H1 (cell line): ENCODE measurements around the gene TCEANC2. TPM values are rescaled to one million over a fixed set of nuclear protein-coding genes. Genes with fewer than 3 reads are reported as not detected.

Experiments used
- CTCF ChIA-PET: fragments of 300-600 bp; sonication (Branson Sonifier 250); formaldehyde crosslinking; loops from one replicate; lab custom pipeline; 2021; ENCODE audit not compliant: partially characterized antibody; lab: Charles Lee
- POLR2A ChIA-PET: fragments of 300-600 bp; sonication (Branson Sonifier 250); formaldehyde crosslinking; loops from one replicate; lab custom pipeline; 2021; ENCODE audit warnings: inconsistent platforms; ENCODE audit not compliant: partially characterized antibody; lab: Charles Lee
- DNase-seq, 2 experiments: peaks; one replicate each; pipeline versions ENCODE4 v3.0.0 to v3.0.0-alpha.2; 2010 to 2022; ENCODE audit warnings: low spot score in 2 of 2, low read depth in 1 of 2, mixed read lengths in 1 of 2
- FAIRE-seq: peaks from 2 replicates; lab custom pipeline; 2011; peaks lifted over from hg19 to GRCh38; lab: Jason Lieb, UNC
- H2AFZ ChIP-seq: 2 replicates; pipeline ENCODE4 v1.8.1; 2012; ENCODE audit warnings: low read length, inconsistent platforms
- H2AK5ac ChIP-seq: 2 replicates; pipeline ENCODE4 v1.6.1; 2013; ENCODE audit warnings: low read depth, low read length
- H2BK120ac ChIP-seq: replicated peaks from 2 replicates; pipeline ENCODE3; 2013; ENCODE audit warnings: low read depth, low read length, inconsistent platforms
- H2BK12ac ChIP-seq: 2 replicates; pipeline ENCODE4 v1.6.1; 2013; ENCODE audit warnings: low read depth, low read length
- H2BK15ac ChIP-seq: 2 replicates; pipeline ENCODE4 v1.6.1; 2013; ENCODE audit warnings: low read length
- H2BK20ac ChIP-seq: 2 replicates; pipeline ENCODE4 v1.6.1; 2013; ENCODE audit warnings: low read length
- H2BK5ac ChIP-seq: 2 replicates; pipeline ENCODE4 v1.6.1; 2013; ENCODE audit warnings: low read depth, low read length
- H3K14ac ChIP-seq: 2 replicates; pipeline ENCODE4 v1.6.1; 2013; ENCODE audit warnings: inconsistent platforms; ENCODE audit not compliant: insufficient read length
- H3K18ac ChIP-seq: 2 replicates; pipeline ENCODE4 v1.6.1; 2013; ENCODE audit warnings: low read length; ENCODE audit errors: extremely low read depth
- H3K23ac ChIP-seq: 2 replicates; pipeline ENCODE4 v1.6.1; 2013; ENCODE audit warnings: inconsistent platforms; ENCODE audit not compliant: insufficient read length
- H3K23me2 ChIP-seq: 2 replicates; pipeline ENCODE4 v1.6.1; 2013; ENCODE audit warnings: low read depth, low read length
- H3K27ac ChIP-seq: 2 replicates; pipeline ENCODE4 v1.6.1; 2011; ENCODE audit warnings: low read depth, low read length, inconsistent platforms
- H3K27me3 ChIP-seq, 4 experiments: replicated peaks in 1 of 4; 1 replicate in 1 of 4; 2 replicates in 3 of 4; pipeline versions ENCODE4 v1.6.1 to v1.8.1; 2011 to 2013; ENCODE audit warnings: low read length in 3 of 4, mild to moderate bottlenecking in 3 of 4, inconsistent platforms in 2 of 4, mixed read lengths in 2 of 4, moderate library complexity in 1 of 4; ENCODE audit not compliant: control insufficient read depth in 3 of 4, insufficient read depth in 3 of 4; ENCODE audit errors: extremely low read depth in 1 of 4
- H3K36me3 ChIP-seq, 4 experiments: 2 replicates each; pipeline versions ENCODE4 v1.6.1 to v1.8.1; 2011 to 2013; ENCODE audit warnings: mild to moderate bottlenecking in 4 of 4, low read length in 3 of 4, moderate library complexity in 2 of 4, control low read depth in 1 of 4, inconsistent platforms in 1 of 4; ENCODE audit not compliant: insufficient read depth in 4 of 4, control insufficient read depth in 2 of 4
- H3K4ac ChIP-seq: replicated peaks from 2 replicates; pipeline ENCODE3; 2013; ENCODE audit warnings: low read length, low read depth, mixed read lengths, inconsistent platforms; ENCODE audit not compliant: insufficient read length
- H3K4me1 ChIP-seq, 4 experiments: replicated peaks in 1 of 4; 1 replicate in 1 of 4; 2 replicates in 3 of 4; pipeline versions ENCODE4 v1.6.1 to v1.8.1; 2011 to 2013; ENCODE audit warnings: low read length in 3 of 4, inconsistent platforms in 2 of 4, mixed read lengths in 1 of 4; ENCODE audit not compliant: insufficient read depth in 4 of 4, control insufficient read depth in 3 of 4
- H3K4me2 ChIP-seq, 2 experiments: 2 replicates each; pipeline versions ENCODE4 v1.6.1 to v1.8.1; 2011 to 2013; ENCODE audit warnings: low read depth in 2 of 2, low read length in 2 of 2, control low read depth in 1 of 2, inconsistent platforms in 1 of 2, mild to moderate bottlenecking in 1 of 2; ENCODE audit not compliant: insufficient read depth in 1 of 2
- H3K4me3 ChIP-seq, 4 experiments: fragments of 200-600, 300-600 bp in 1 of 4; sonication (generic), shearing (Covaris generic), sonication (Bioruptor Twin) in 1 of 4; 2 replicates each; pipeline versions ENCODE4 v1.5.1 to v1.8.1; 2011 to 2016; ENCODE audit warnings: low read length in 4 of 4, low read depth in 3 of 4, control low read depth in 2 of 4, inconsistent platforms in 2 of 4, mild to moderate bottlenecking in 2 of 4, mixed read lengths in 1 of 4, moderate library complexity in 1 of 4; ENCODE audit not compliant: insufficient read depth in 2 of 4; ENCODE audit errors: extremely low read depth in 1 of 4
- H3K56ac ChIP-seq: replicated peaks from 2 replicates; pipeline ENCODE3; 2013; ENCODE audit warnings: low read depth, mild to moderate bottlenecking, mixed read lengths, low read length, inconsistent platforms; ENCODE audit not compliant: insufficient read length
- H3K79me1 ChIP-seq: 2 replicates; pipeline ENCODE4 v1.6.1; 2013; ENCODE audit warnings: low read depth, low read length, control low read depth
- H3K79me2 ChIP-seq, 2 experiments: 2 replicates each; pipeline versions ENCODE4 v1.6.1 to v1.8.1; 2012 to 2013; ENCODE audit warnings: low read length in 2 of 2, mild to moderate bottlenecking in 2 of 2, inconsistent platforms in 1 of 2; ENCODE audit not compliant: insufficient read depth in 2 of 2, control insufficient read depth in 1 of 2
- H3K9ac ChIP-seq, 4 experiments: replicated peaks in 1 of 4; 1 replicate in 1 of 4; 2 replicates in 3 of 4; pipeline versions ENCODE4 v1.6.1 to v1.8.1; 2011 to 2013; ENCODE audit warnings: low read depth in 3 of 4, low read length in 3 of 4, control low read depth in 2 of 4, mild to moderate bottlenecking in 2 of 4, moderate library complexity in 2 of 4, inconsistent platforms in 1 of 4; ENCODE audit errors: extremely low read depth in 1 of 4
- H3K9me3 ChIP-seq, 2 experiments: 2 replicates each; pipeline versions ENCODE4 v1.6.1 to v1.8.1; 2012 to 2013; ENCODE audit warnings: mild to moderate bottlenecking in 2 of 2, moderate library complexity in 2 of 2, control low read depth in 1 of 2, inconsistent platforms in 1 of 2, low read depth in 1 of 2, low read length in 1 of 2, mixed read lengths in 1 of 2; ENCODE audit not compliant: insufficient read depth in 2 of 2
- H4K20me1 ChIP-seq, 2 experiments: replicated peaks in 1 of 2; 2 replicates each; pipeline versions ENCODE3 to v1.8.1; 2011 to 2013; ENCODE audit warnings: inconsistent platforms in 2 of 2, low read length in 2 of 2, mild to moderate bottlenecking in 1 of 2; ENCODE audit not compliant: insufficient read depth in 2 of 2, control insufficient read depth in 1 of 2
- H4K5ac ChIP-seq: 2 replicates; pipeline ENCODE4 v1.6.1; 2013; ENCODE audit warnings: low read length, low read depth, mixed read lengths, inconsistent platforms; ENCODE audit not compliant: insufficient read length
- H4K8ac ChIP-seq: 2 replicates; pipeline ENCODE4 v1.8.0; 2013; ENCODE audit warnings: mild to moderate bottlenecking, moderate library complexity, low read length, inconsistent platforms; ENCODE audit not compliant: insufficient read depth; ENCODE audit errors: extremely low read depth
- H4K91ac ChIP-seq: replicated peaks from 2 replicates; pipeline ENCODE3; 2013; ENCODE audit warnings: low read length, mixed read lengths, inconsistent platforms; ENCODE audit not compliant: insufficient read length
- ASH2L ChIP-seq: fragments of 200-600, 300-600 bp; sonication (generic); IDR thresholded peaks from one replicate; pipeline ENCODE4 v1.7.1; 2017; ENCODE audit warnings: low read length
- ATF2 ChIP-seq: IDR thresholded peaks from 2 replicates; pipeline ENCODE4 v1.6.1; 2012; ENCODE audit warnings: low read length, inconsistent platforms
- CTCF ChIP-seq, 3 experiments: IDR thresholded peaks; 1 replicate in 2 of 3; 2 replicates in 1 of 3; pipeline versions ENCODE4 v1.5.1 to v1.6.1; 2011; ENCODE audit warnings: low read length in 3 of 3, mild to moderate bottlenecking in 3 of 3, inconsistent platforms in 2 of 3, low read depth in 1 of 3, moderate library complexity in 1 of 3; ENCODE audit not compliant: insufficient read depth in 1 of 3; ENCODE audit errors: control extremely low read depth in 1 of 3
- EGR1 ChIP-seq: IDR thresholded peaks from 2 replicates; pipeline ENCODE4 v1.6.1; 2011; ENCODE audit warnings: low read depth, low read length, borderline replicate concordance
- JUN ChIP-seq: IDR thresholded peaks from 2 replicates; pipeline ENCODE4 v1.6.1; 2011; ENCODE audit warnings: low read depth, mild to moderate bottlenecking, improper control_type of control experiment, low read length
- POLR2A ChIP-seq, 2 experiments: IDR thresholded peaks; 1 replicate in 1 of 2; 2 replicates in 1 of 2; pipeline ENCODE4 v1.6.1; 2011; ENCODE audit warnings: low read depth in 2 of 2, low read length in 2 of 2, mild to moderate bottlenecking in 2 of 2; ENCODE audit errors: control extremely low read depth in 1 of 2
- RFX5 ChIP-seq: IDR thresholded peaks from 2 replicates; pipeline ENCODE4 v1.6.1; 2011; ENCODE audit warnings: low read depth, low read length, improper control_type of control experiment, borderline replicate concordance
- RNF2 ChIP-seq: fragments of 200-900, 300-1000 bp; sonication (generic); IDR thresholded peaks from 2 replicates; pipeline ENCODE4 v1.7.1; 2016; ENCODE audit warnings: borderline replicate concordance, low read depth, mild to moderate bottlenecking, antibody characterized with exemption, low read length; ENCODE audit not compliant: poor library complexity, severe bottlenecking; ENCODE audit errors: missing control alignments
- SP1 ChIP-seq: IDR thresholded peaks from 2 replicates; pipeline ENCODE4 v1.6.1; 2011; ENCODE audit warnings: low read depth, low read length
- WGBS, 2 experiments: shearing (Covaris generic) in 1 of 2; methylation state at CpG; one replicate each; pipeline versions ENCODE4 v1.1.6 to v1.1.7; 2013 to 2015; ENCODE audit warnings: low lambda C conversion rate in 2 of 2, mixed read lengths in 2 of 2, inconsistent platforms in 1 of 2, low coverage in 1 of 2, missing lambda C conversion rate in 1 of 2; ENCODE audit not compliant: insufficient replicate concordance in 2 of 2, insufficient coverage in 1 of 2, insufficient read length in 1 of 2; ENCODE audit errors: extremely low coverage in 1 of 2, missing lambda C conversion rate in 1 of 2; 5-methylcytosine and 5-hydroxymethylcytosine counted together
- polyA plus RNA-seq, 7 experiments: library from polyadenylated mRNA; depleted of rRNA in 3 of 7; stranded (reverse) in 5 of 7; unstranded in 2 of 7; fragments of >200 nt in 5 of 7; fragments of 200-250 nt in 2 of 7; gene quantifications; 1 replicate in 5 of 7; 2 replicates in 1 of 7; 4 replicates in 1 of 7; pipeline versions ENCODE4 v1.2.1 to v1.2.3, GENCODE V29; 2011 to 2013; ENCODE audit warnings: missing spikeins in 2 of 7, mixed read lengths in 2 of 7
- total RNA-seq: library from RNA; stranded (reverse); fragmentation: NEBNext Ultra II Directional; extraction: Animal tissue kit (Norgen Biotek cat#: 25700); gene quantifications from 2 replicates; pipeline ENCODE4 v1.2.1, GENCODE V29; 2021

The TCEANC2 gene
- total and polyA plus RNA-seq, 2 of the 8 experiments (the other 6 are each of a cell fraction or from before 2014, with no cell fraction given): 4.2 to 8.2 TPM

GRCh38 chr1:54004481-54005049, 48.8 kb upstream of the TCEANC2 start:
- Histone ChIP-seq H2AFZ (no peak overlapping the region), H3K4me3 (no peak overlapping the region; a peak in 1 of 8 replicates), H2BK5ac (no peak overlapping the region), H3K23ac (no peak overlapping the region), H3K27me3 (no peaks in the 10 kb centered on the region), H3K14ac (no peak overlapping the region), H3K4ac (no peak overlapping the region), H3K9ac (no peak overlapping the region), H4K5ac (no peak overlapping the region), H3K79me1 (no peaks in the 10 kb centered on the region), H3K23me2 (no peaks in the 10 kb centered on the region; the same call in 1 of the 2 replicates), H4K8ac (no peak overlapping the region), H2BK12ac (no peak overlapping the region), H4K20me1 (no peaks in the 10 kb centered on the region), H3K9me3 (peaks cover 3 to 17% of the 10 kb centered on the region in 2 experiments; a peak in 3 of 4 replicates), H2AK5ac (no peak overlapping the region), H4K91ac (no peak overlapping the region), H2BK20ac (no peak overlapping the region), H3K18ac (no peak overlapping the region), H3K36me3 (no peaks in the 10 kb centered on the region), H2BK120ac (no peak overlapping the region), H3K56ac (no peak overlapping the region), H2BK15ac (no peak overlapping the region), H3K4me1 (no peaks in the 10 kb centered on the region), H3K27ac (no peak overlapping the region), H3K4me2 (no peak overlapping the region), H3K79me2 (no peaks in the 10 kb centered on the region)
- ChIA-PET CTCF (interaction anchor here (0.7 to 4.1 kb wide), 4 partner anchors 13 to 535 kb away, joined by 3 to 18 read pairs (median 3); no protein-coding TSS in a partner anchor), POLR2A (interaction anchor here (0.6 kb wide), 1 partner anchor 1200 kb away, joined by 3 read pairs; no protein-coding TSS in a partner anchor)
- DNase-seq (no peak), FAIRE-seq (no peak)
- WGBS, 2 experiments: 94% methylated on average over 27 of the region's 27 CpGs; no CpG with 5 or more reads in 1 of the 2 experiments
- no peak for TF ChIP-seq SP1
- no peak for TF ChIP-seq RFX5
- no peak for TF ChIP-seq RNF2
- TF ChIP-seq ASH2L: no peak
- no peak for TF ChIP-seq EGR1
- TF ChIP-seq POLR2A (IDR thresholded peaks at IDR 0.05; ENCODE audit: control extremely low read depth in 1 of 2, low read depth in 2 of 2, low read length in 2 of 2): no peak
- no peak for TF ChIP-seq JUN
- no peak for TF ChIP-seq CTCF (IDR thresholded peaks at IDR 0.05; ENCODE audit: control extremely low read depth in 1 of 3, insufficient read depth in 1 of 3, low read depth in 1 of 3, low read length in 3 of 3)
- TF ChIP-seq ATF2: no peak
